Measurements from ENCODE around the gene RMDN2. TPM values are rescaled to one million over a fixed set of nuclear protein-coding genes. Genes with fewer than 3 reads are reported as not detected.

The RMDN2 gene
- total RNA-seq, 2 experiments from 2014 or later, result 2.0 to 2.9 TPM

- H3K27me3 Mint-ChIP-seq, result peaks cover 3% of the 10 kb centered on the region
- peaks cover 16% of the 10 kb centered on the region for H3K9me3 Mint-ChIP-seq
- ChIA-PET CTCF (no interaction called here), POLR2A (no interaction called here)
- H3K4me1 Mint-ChIP-seq, result no peaks in the 10 kb centered on the region
- no peak overlapping the region for H3K4me3 Mint-ChIP-seq
- H3K36me3 Mint-ChIP-seq (ENCODE audit: low read depth), result peaks cover 4% of the 10 kb centered on the region
- H3K27ac Mint-ChIP-seq, result no peak overlapping the region
- DNase-seq, result no peak
Observed at GRCh38 chr2:37966326-37966725, 41.2 kb downstream of the RMDN2 start.

GRCh38 chr2:37969731-37970130 lies 44.6 kb downstream of the RMDN2 start:
- H3K4me1 Mint-ChIP-seq, result no peaks in the 10 kb centered on the region
- H3K9me3 Mint-ChIP-seq, result peaks cover 9% of the 10 kb centered on the region
- DNase-seq, result no peak
- H3K4me3 Mint-ChIP-seq, result no peak overlapping the region
- H3K27me3 Mint-ChIP-seq, result peaks cover 5% of the 10 kb centered on the region
- H3K27ac Mint-ChIP-seq, result no peak overlapping the region
- CTCF ChIA-PET, result interaction anchor here (0.7 kb wide), 1 partner anchor 1343 kb away, joined by 3 read pairs; no protein-coding TSS in a partner anchor
- POLR2A ChIA-PET, result no interaction called here
- peaks cover 1% of the 10 kb centered on the region for H3K36me3 Mint-ChIP-seq (ENCODE audit: low read depth)

GRCh38 chr2:37971971-37972370 lies 46.9 kb downstream of the RMDN2 start:
- Mint-ChIP-seq H3K27me3 (peaks cover 5% of the 10 kb centered on the region), H3K4me3 (no peak overlapping the region), H3K36me3 (ENCODE audit: low read depth) (no peaks in the 10 kb centered on the region), H3K4me1 (no peaks in the 10 kb centered on the region), H3K9me3 (peaks cover 3% of the 10 kb centered on the region), H3K27ac (no peak overlapping the region)
- ChIA-PET POLR2A (no interaction called here), CTCF (no interaction called here)
- DNase-seq, result no peak

- POLR2A ChIA-PET, result interaction anchor here (0.6 kb wide), 1 partner anchor 568 kb away, joined by 5 read pairs; no protein-coding TSS in a partner anchor
- H3K4me3 Mint-ChIP-seq, result no peak overlapping the region
Observed at GRCh38 chr2:37973615-37974353, 48.7 kb downstream of the RMDN2 start.

GRCh38 chr2:37975808-37976207 lies 50.7 kb downstream of the RMDN2 start:
- peaks cover 2% of the 10 kb centered on the region for H3K27me3 Mint-ChIP-seq
- H3K27ac Mint-ChIP-seq, result no peak overlapping the region
- no peaks in the 10 kb centered on the region for H3K36me3 Mint-ChIP-seq (ENCODE audit: low read depth)
- ChIA-PET CTCF (no interaction called here), POLR2A (interaction anchor here (0.6 kb wide), 1 partner anchor 354 kb away, joined by 5 read pairs; no protein-coding TSS in a partner anchor)
- H3K9me3 Mint-ChIP-seq, result no peaks in the 10 kb centered on the region
- DNase-seq, result no peak
- H3K4me1 Mint-ChIP-seq, result no peaks in the 10 kb centered on the region
- H3K4me3 Mint-ChIP-seq, result no peak overlapping the region

More at GRCh38 chr2:37973615-37974353, 48.7 kb downstream of the RMDN2 start:
- H3K9me3 Mint-ChIP-seq, result no peaks in the 10 kb centered on the region
- H3K27me3 Mint-ChIP-seq, result peaks cover 2% of the 10 kb centered on the region
- CTCF ChIA-PET, result interaction anchor here (0.7 kb wide), 1 partner anchor 94 kb away, joined by 3 read pairs; no protein-coding TSS in a partner anchor
- no peaks in the 10 kb centered on the region for H3K36me3 Mint-ChIP-seq (ENCODE audit: low read depth)
- no peak for DNase-seq
- no peak overlapping the region for H3K27ac Mint-ChIP-seq
- no peaks in the 10 kb centered on the region for H3K4me1 Mint-ChIP-seq

- CTCF ChIA-PET, result no interaction called here
- no peak overlapping the region for H3K4me3 Mint-ChIP-seq
- no peaks in the 10 kb centered on the region for H3K36me3 Mint-ChIP-seq (ENCODE audit: low read depth)
- peaks cover 2% of the 10 kb centered on the region for H3K27me3 Mint-ChIP-seq
- no peaks in the 10 kb centered on the region for H3K4me1 Mint-ChIP-seq
- DNase-seq, result no peak
- H3K27ac Mint-ChIP-seq, result no peak overlapping the region
- POLR2A ChIA-PET, result interaction anchor here (0.6 kb wide), 1 partner anchor 355 kb away, joined by 5 read pairs; no protein-coding TSS in a partner anchor
- H3K9me3 Mint-ChIP-seq, result no peaks in the 10 kb centered on the region
Observed at GRCh38 chr2:37976411-37976810, 51.3 kb downstream of the RMDN2 start.

- CTCF ChIA-PET, result interaction anchor here (0.6 to 1.6 kb wide), 4 partner anchors 38 to 1146 kb away, joined by 3 to 4 read pairs (median 4); no protein-coding TSS in a partner anchor
- POLR2A ChIA-PET, result no interaction called here
- no peak overlapping the region for H3K27ac Mint-ChIP-seq
- no peaks in the 10 kb centered on the region for H3K9me3 Mint-ChIP-seq
- H3K4me3 Mint-ChIP-seq, result no peak overlapping the region
- DNase-seq, result peak; percentile 60
- no peaks in the 10 kb centered on the region for H3K36me3 Mint-ChIP-seq (ENCODE audit: low read depth)
- peaks cover 5% of the 10 kb centered on the region for H3K4me1 Mint-ChIP-seq
- no peaks in the 10 kb centered on the region for H3K27me3 Mint-ChIP-seq
Observed at GRCh38 chr2:37982147-37982582, 57.1 kb downstream of the RMDN2 start.

- H3K27ac Mint-ChIP-seq, result no peak overlapping the region
- ChIA-PET CTCF (no interaction called here), POLR2A (no interaction called here)
- H3K36me3 Mint-ChIP-seq (ENCODE audit: low read depth), result no peaks in the 10 kb centered on the region
- H3K4me1 Mint-ChIP-seq, result peaks cover 5% of the 10 kb centered on the region
- no peaks in the 10 kb centered on the region for H3K27me3 Mint-ChIP-seq
- DNase-seq, result no peak
- no peak overlapping the region for H3K4me3 Mint-ChIP-seq
- H3K9me3 Mint-ChIP-seq, result no peaks in the 10 kb centered on the region
Observed at GRCh38 chr2:37982847-37983246, 57.8 kb downstream of the RMDN2 start.

GRCh38 chr2:37983719-37984118 lies 58.6 kb downstream of the RMDN2 start:
- no peaks in the 10 kb centered on the region for H3K36me3 Mint-ChIP-seq (ENCODE audit: low read depth)
- no peaks in the 10 kb centered on the region for H3K9me3 Mint-ChIP-seq
- H3K4me3 Mint-ChIP-seq, result no peak overlapping the region
- no peak for DNase-seq
- no peaks in the 10 kb centered on the region for H3K27me3 Mint-ChIP-seq
- H3K4me1 Mint-ChIP-seq, result peaks cover 5% of the 10 kb centered on the region
- ChIA-PET POLR2A (no interaction called here), CTCF (no interaction called here)
- H3K27ac Mint-ChIP-seq, result no peak overlapping the region

- peaks cover 5% of the 10 kb centered on the region for H3K4me1 Mint-ChIP-seq
- DNase-seq, result no peak
- H3K27ac Mint-ChIP-seq, result no peak overlapping the region
- no peaks in the 10 kb centered on the region for H3K9me3 Mint-ChIP-seq
- no peaks in the 10 kb centered on the region for H3K27me3 Mint-ChIP-seq
- no peaks in the 10 kb centered on the region for H3K36me3 Mint-ChIP-seq (ENCODE audit: low read depth)
- CTCF ChIA-PET, result no interaction called here
- POLR2A ChIA-PET, result no interaction called here
- H3K4me3 Mint-ChIP-seq, result no peak overlapping the region
Observed at GRCh38 chr2:37984176-37984575, 59.1 kb downstream of the RMDN2 start.

GRCh38 chr2:37984589-37984988 lies 59.5 kb downstream of the RMDN2 start:
- DNase-seq, result no peak
- Mint-ChIP-seq H3K9me3 (no peaks in the 10 kb centered on the region), H3K4me3 (no peak overlapping the region), H3K27ac (no peak overlapping the region), H3K27me3 (no peaks in the 10 kb centered on the region), H3K36me3 (ENCODE audit: low read depth) (no peaks in the 10 kb centered on the region), H3K4me1 (peaks cover 5% of the 10 kb centered on the region)
- POLR2A ChIA-PET, result no interaction called here
- CTCF ChIA-PET, result no interaction called here

- DNase-seq, result no peak
- no peaks in the 10 kb centered on the region for H3K27me3 Mint-ChIP-seq
- no peak overlapping the region for H3K4me3 Mint-ChIP-seq
- H3K9me3 Mint-ChIP-seq, result no peaks in the 10 kb centered on the region
- H3K4me1 Mint-ChIP-seq, result peaks cover 5% of the 10 kb centered on the region
- no peak overlapping the region for H3K27ac Mint-ChIP-seq
- no peaks in the 10 kb centered on the region for H3K36me3 Mint-ChIP-seq (ENCODE audit: low read depth)
- ChIA-PET POLR2A (no interaction called here), CTCF (no interaction called here)
Observed at GRCh38 chr2:37985333-37985732, 60.2 kb downstream of the RMDN2 start.

- no peaks in the 10 kb centered on the region for H3K36me3 Mint-ChIP-seq (ENCODE audit: low read depth)
- H3K27me3 Mint-ChIP-seq, result no peaks in the 10 kb centered on the region
- DNase-seq, result no peak
- H3K4me1 Mint-ChIP-seq, result peaks cover 2% of the 10 kb centered on the region
- ChIA-PET CTCF (interaction anchor here (1.6 kb wide), 1 partner anchor 11 kb away, joined by 4 read pairs; no protein-coding TSS in a partner anchor), POLR2A (no interaction called here)
- no peak overlapping the region for H3K27ac Mint-ChIP-seq
- H3K9me3 Mint-ChIP-seq, result no peaks in the 10 kb centered on the region
- H3K4me3 Mint-ChIP-seq, result no peak overlapping the region
Observed at GRCh38 chr2:37987098-37987775, 62.1 kb downstream of the RMDN2 start.
